NCI-H1092 treated with DMSO at 0.1 percent for 48 hours (cell line): ENCODE measurements around the gene CHD9.
"Not testable (repeated sequence)": the region's sequence is repeated elsewhere in the genome, so short reads cannot be mapped to it uniquely, and the experiment has no call there.

ENCODE experiments used
- DNase-seq: peaks from one replicate; lab custom pipeline; 2025; lab: John Stamatoyannopoulos, UW

CHD9 gene

DNA sequence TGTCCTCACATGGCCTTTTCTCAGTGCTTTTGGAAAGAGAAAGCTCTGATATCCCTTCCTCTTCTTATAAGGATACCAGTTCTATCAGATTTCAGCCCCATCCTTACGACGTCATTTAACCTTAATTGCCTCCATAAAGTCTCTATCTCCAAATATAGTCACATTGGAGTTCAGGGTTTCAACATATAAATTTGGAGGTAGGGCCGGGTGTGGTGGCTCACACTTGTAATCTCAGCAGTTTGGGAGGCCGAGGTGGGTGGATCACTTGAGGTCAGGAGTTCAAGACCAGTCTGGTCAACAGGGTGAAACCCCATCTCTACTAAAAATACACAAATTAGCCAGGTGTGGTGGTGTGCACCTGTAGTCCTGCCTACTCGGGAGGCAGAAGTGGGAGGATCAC is 7.3 kb upstream of the CHD9 start:
- not testable (repeated sequence) for DNase-seq

DNA sequence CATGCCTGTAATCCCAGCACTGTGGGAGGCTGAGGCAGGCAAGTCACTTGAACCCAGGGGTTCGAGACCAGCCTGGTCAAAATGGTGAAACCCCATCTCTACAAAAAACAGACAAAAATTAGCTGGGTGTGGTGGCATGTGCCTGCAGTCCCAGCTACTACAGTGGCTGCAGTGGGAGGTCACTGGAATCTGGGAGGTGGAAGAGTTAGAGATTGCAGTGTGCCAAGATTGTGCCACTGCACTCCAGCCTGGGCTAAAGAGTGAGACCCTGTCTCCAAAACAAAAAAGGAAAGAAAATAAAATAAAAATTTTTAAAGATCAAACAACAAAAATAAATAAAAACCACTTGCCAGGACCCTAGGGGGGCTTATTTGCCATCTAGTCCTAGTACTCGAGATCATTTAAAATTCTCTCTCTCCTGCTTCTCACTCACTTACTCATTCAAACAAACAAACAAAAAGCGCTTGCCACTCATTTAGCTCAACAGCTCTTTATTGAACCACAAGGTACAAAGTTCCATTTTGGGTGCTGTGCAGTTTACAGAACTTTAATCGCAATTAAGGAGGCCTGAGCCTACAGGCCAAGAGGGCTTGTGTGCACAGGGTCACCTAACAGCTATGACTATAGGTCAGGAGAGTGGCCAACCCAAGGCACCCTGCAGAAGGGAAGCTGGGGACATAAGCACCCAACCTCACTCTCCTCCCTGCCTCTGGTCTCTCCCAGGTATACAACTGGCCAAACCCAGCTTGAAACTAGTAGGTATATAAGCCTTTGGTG is 6.5 kb upstream of the CHD9 start:
- DNase-seq = no peak

DNA sequence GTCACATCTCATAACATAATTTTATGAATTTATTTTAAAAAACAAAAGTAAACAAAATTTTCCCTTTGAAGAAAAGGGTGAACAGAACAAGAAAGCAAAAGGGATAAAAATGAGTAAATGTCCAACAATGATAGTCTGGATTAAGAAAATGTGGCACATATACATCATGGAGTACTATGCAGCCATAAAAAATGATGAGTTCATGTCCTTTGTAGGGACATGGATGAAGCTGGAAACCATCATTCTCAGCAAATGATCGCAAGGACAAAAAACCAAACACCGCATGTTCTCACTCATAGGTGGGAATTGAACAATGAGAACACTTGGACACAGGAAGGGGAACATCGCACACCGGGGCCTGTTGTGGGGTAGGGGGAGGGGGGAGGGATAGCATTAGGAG is 3.5 kb upstream of the CHD9 start:
- DNase-seq = not testable (repeated sequence)

DNA sequence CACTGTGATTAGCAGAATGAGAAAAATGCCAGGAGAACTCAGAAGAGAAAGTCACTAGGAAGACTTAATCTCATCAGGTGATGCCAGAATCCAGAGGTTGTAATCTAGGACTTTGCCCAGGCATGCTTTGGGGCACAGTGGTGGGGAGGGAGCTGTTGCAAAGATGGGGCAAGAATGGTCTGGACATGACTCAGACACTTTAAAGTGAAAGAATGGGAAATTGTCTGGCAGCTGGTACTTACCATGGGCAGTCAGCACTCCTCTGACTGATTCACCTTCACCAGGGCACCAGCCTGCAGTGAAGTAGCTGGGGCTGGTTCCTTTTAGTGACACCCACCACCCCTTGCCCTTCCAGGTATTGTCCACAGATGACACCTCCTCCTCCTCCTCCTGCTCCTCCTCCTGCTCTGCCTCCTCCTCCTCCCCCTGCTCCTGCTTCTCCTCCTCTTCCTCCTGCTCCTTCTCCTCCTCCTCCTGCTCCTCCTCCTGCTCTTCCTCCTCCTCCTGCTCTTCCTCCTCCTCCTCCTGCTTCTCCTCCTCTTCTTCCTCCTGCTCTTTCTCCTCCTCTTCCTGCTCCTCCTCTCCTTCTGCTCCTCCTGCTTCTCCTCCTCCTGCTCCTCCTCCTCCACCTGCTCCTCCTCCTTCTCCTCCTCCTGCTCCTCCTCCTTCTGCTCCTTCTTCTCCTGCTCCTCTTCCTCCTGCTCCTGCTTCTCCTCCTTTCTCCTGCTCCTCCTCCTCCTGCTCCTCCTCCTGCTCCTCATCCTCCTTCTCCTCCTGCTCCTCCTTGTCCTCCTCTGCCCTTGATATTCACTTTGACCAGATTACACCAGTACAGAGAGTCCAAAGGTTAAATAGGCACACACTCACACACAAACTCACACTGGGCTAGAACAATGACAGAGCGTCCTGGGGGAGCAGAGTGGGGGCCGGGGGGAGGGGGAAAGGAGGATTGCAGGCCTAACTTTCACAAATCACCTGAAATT is 2.0 kb upstream of the CHD9 start, which contains the start of gene CHD9NB:
Gene CHD9NB, minus strand, starts transcription at position 379 of the 983 bp plus-strand sequence. CDS start 8,739 bp downstream, outside the sequence.
- DNase-seq = no peak

DNA sequence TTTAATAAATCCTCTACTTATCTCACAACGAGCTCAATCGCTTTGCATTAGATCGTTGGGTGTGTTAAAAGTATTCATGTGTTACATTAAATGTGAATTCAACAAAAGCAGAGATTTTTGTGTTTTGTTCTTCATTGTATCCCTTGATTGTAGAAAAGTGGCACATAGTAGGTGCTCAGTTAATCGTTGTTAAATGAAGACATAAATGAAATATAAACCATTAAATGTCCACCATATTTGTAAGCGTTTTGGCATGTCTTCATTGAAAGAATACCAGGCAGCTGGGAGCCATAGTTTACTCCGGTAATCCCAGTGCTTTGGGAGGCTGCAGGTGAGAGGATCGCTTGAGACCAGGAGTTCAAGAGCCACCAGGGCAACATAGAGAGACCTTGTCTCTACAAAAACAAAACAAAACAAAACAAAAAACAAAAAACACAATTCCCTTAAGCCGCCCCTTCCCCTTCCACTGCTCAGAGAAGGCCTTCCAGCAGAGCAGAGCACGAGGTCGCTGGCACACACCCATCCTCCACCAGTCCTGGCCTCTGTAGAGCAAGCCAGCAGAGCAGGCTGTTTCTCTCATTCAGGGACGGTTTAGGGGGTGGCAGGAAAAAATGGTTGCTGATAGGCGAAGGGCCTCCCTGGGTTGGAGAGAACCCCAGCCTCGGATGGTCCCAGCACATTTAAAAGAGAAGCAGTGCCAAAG is 673 bp upstream of the CHD9 start:
- DNase-seq = peak; percentile 57

DNA sequence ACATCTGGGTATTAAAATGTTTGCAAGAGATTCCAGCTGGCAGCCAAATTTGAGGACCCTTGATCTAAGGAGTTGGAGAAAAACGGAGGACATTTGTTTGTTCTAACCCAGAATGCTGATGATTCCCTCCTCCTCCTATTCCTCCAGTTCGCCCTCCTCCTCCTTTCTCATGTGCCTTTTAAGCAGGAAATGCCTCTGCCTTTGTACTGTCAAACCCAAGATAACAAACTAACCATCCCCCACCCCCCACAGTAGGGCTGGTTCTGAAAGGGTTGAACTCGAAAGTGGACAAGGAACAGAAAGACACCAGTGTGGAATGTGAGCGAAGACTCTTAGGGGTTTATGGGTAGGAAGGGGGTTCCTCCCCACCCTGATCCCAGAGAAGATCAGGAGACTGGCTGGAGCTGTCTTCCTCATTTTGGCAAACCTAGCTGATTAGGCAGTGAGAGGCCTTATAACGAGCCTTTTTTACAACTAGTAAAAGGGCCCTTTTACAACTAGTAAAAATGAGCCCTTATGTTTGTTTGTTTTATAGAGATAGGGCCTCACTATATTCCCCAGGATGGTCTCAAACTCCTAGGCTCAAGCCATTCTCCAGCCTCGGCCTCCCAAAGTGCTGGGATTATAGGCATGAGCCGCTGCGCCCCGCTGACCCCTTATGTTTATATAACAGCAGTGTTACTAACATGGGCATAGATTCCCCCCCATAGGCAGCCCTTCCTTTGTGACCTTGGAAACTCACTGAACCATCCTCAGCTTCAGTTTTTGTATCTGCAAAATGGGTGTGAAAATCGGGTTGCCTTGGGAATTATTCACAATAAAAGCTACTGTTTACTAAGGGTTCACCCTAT is 975 bp downstream of the CHD9 start:
- DNase-seq = peak; percentile 56

DNA sequence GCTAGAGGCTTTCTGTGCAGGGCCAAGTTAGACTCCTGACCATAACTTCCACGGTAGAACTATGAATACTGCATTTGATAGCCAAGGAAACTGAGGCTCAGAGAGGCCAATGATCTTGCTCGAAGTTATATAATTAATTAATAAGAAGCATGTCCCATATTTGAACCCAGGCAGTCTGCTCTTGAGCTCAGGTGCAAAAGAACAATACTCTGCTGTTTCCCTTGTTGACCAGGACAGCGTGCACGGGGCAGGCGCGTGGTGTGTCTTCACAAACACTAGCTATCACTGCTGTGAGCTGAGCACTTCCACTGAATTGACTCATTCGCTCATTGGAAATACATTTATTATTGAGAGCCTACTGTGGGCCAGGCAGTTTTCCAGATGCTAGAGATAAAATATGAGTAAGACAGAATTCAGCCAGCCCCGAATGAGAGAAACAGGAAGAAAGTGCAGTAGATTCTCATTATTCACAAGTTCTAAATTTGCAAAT is 1.6 kb downstream of the CHD9 start:
- DNase-seq = no peak

DNA sequence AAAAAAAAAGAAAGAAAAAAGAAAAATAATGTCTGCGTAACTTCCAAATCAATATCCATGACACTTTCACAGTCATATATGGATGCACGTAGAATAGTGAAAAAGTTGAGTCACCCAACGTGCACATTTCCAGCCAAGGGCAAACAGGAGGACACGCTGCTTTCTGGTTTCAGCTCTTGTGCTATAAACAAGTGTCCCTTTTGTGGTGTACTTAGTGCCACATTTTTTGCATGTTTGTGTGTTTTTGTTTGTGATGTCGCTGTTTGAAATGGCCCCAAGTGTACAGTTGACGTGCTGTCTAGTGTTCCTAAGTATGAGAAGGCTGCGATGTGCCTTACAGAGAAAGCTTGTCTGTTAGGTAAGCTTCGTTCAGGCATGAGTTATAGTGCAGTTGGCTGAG is 2.9 kb downstream of the CHD9 start:
- no peak for DNase-seq

DNA sequence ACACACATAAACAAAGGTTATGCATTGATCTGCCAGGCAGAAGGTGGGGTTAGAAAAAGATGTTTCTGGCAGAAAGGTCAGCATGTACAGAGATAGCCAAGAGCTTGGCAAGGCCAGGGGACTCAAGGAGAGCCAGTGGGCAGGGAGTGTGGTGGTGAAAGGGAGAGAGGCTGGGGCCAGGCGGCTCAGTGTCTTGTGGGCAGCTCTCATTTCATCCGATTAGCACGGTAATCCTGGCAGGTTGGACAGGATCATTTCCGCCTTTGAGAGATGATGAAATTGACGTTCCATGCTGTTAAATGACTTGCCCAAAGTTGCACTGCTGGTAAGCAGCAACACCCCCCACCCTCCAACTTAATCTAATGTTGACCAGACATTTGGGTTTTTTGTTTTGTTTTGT is 3.6 kb downstream of the CHD9 start:
- no peak for DNase-seq

DNA sequence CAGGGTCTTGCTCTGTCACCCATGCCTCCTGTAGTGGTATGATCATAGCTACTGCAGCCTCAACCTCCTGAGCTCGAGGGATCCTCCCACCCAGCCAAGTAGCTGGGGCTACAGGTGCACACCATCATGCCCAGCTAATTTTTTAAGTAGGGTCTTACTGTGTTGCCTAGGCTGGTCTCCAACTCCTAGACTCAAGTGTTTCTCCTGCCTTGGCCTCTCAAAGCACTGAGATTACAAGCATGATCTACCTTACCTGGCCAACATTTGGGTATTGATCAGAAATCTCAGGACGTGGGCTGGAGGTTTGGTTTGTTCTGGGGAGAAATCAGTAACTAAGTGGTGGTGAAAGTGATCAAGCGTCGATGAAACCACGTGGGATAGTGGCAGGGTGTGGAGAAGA is 4.1 kb downstream of the CHD9 start:
- no peak for DNase-seq

DNA sequence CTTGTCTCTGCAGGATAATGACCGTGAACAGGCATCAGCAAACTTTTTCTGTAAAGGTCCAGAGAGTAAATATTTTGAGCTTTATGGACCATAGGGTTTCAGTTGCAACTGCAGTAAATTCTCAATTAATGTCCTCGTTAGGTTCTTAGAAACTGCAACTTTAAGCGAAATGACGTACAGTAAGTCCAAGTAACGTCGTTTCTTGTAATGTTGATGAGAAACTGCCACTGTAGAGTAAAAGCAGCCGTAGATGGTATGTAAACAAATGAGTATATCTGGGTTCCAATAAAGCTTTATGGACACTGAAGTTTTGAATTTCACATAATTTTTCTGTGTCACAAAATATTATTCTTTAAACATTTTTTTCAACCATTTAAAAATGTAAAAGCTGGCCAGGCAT is 4.9 kb downstream of the CHD9 start:
- no peak for DNase-seq

DNA sequence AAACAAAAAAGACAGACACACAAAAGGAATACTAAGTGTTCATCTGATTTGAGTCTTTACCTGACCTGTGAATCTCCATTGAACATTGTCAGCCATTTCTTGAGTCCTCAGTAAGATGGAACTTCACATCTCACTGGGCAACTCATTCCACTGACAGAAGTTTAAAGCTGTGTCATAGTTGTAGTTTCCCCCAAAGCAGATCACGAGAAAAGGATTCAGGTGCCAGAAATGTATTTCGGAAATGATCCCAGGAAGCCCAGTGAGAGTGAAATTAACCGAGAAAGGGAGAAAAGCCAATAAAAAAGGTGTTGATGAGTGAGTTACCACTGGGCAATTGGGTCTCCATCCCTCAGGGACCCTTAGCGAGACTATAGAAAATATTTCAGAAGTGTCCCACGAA is 6.5 kb downstream of the CHD9 start:
- no peak for DNase-seq

DNA sequence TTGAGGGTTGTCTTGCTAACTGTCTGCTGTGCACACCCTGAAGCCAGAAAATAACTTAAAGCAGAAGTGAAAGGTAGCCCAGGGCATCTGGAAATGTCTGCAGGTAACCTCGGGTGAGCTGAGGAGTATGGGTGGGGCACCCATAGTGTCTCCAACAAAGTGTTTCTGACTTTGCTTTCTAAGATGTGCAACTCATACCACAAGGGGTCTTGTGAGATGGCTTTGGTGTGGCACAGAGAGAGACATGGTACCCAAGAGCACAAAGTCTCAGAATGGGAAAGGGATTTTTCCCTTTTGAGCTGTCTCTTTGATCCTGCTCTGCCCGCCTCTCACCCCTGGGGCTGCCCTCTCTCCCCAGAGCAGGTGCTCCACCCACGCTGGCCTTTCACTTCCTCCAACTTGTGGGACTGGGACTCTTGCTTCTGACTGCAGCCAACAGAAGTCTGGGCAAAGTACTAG is 6.9 kb downstream of the CHD9 start:
- DNase-seq = no peak

DNA sequence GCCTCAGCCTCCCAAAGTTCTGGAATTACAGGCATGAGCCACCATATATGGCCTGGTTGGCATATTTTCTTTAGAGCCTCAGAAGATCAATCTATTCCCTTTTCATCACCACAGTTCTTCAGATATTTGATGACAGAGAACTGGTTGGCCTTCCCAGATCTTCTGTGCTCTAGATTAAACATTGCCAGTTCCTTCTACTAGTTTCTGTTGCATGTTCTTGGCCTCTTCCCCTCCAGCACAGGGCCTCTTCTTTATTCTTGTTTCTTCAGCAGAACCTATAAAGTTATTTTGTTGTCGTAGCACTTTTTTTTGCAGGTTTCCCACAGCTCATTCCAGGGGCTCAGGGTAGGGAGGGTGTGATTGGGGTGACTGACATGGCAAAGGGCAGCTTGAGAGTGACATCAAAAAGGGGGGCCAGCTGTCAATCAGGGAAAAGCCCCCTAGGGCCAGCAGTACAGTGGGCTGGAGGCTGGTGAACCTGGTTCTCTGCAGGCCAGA is 9.3 kb downstream of the CHD9 start:
- no peak for DNase-seq

DNA sequence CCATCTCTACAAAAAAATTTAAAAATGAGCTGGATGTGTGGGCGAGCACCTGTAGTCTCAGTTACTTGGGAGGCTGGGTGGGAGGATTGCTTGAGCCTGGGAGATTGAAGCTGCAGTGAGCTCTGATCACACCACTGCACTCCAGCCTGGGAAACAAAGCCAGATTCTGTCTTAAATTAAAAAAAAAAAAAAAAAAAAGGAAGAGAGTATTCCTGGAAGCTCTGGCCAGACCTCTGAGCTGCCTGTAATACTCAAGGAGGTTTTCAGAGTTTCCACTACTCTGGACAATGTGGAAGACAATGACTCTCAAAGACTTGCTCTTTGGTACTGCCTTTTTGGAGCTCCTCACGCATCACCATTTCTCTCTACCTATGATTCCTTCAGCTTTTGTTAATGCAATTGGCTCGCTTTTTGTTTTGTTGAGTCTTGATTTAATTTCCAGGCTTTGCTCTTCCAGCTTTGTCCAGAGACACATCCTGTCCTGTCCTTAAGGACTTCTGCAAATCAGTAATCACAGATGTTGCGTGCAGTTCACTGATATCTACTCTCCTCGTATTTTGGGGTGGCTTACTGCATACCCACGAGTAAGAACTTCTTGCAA is 10.8 kb downstream of the CHD9 start:
- DNase-seq = no peak

DNA sequence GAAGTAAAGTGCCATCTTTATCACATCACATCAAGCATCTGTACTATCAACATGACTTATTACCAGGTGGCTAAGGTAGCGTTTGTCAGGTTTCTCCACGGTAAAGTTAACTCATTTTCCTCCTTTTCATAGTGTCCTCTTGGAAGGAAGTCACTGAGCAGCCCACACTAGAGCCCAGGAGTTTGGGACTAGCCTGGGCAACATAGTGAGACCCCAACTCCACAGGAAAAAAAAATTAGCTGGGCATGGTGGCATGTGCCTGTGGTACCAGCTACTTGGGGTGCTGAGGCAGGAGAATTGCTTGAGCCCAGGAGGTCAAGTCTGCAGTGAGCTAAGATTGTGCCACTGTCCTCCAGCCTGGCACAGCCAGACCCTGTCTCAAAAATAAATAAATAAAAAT is 12.9 kb downstream of the CHD9 start:
- no peak for DNase-seq

DNA sequence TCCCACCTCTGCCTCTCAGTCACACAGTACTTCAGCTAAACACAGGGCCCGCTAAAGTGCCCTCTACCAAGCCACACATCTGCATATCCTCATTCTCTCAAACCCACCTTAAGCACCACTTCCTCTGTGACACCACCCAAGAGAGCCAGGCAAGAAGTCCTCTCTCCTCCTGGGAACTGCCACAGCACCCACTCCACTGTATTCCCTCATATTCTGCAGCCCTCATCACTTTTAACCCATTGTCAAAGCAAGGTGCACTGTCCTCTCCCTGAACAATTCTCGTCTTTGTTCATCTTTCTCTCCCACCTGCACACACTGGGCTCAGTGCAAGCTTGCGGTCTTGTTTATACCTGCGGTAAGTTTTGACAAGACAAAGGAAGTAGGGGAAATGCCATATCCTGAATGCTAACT is 13.6 kb downstream of the CHD9 start:
- no peak for DNase-seq

DNA sequence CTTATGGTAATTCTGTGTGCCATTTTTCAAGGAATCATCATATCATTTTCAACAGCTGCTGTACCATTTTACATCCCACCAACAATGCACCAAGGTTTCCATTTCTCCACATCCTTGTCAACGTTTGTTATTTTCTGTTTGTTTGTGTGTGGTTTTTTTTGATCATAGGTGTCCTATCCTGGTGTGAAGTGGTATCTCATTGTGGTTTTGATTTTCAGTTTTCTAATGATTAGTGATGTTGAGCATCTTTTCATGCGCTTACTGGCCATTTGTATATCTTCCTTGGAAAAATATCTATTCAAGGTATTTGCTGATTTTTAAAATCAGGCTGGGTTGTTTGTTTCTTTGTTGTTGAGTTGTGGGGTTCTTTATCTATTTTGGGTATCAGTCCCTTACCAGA is 15.0 kb downstream of the CHD9 start:
- no peak for DNase-seq

DNA sequence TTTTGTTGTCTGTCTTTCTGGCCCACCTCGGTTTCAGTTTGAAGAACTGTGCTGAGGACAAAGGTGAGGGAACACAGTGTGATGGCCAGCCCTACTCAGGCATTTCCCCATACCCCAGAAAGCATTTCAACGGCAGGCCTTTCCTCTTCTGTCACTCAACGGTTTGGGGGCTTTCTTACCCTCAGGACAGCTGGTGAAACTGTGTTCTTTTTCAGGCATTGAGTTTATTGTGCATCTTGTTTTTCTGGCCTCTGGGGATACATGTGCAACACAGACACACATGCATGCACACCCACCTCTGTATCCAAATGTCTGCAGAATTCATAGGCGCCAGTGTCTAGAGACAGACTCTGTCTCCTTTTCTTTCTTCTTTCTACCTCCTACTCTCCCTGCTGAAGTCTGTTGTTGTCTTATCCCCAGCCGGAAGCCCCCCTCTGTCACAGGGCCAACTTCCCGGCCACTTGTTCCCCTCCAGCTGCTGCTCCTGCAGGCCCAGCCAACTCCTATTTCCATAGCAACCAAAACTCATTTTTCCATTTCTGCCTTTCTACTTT is 17.0 kb downstream of the CHD9 start:
- DNase-seq = peak; percentile 77

DNA sequence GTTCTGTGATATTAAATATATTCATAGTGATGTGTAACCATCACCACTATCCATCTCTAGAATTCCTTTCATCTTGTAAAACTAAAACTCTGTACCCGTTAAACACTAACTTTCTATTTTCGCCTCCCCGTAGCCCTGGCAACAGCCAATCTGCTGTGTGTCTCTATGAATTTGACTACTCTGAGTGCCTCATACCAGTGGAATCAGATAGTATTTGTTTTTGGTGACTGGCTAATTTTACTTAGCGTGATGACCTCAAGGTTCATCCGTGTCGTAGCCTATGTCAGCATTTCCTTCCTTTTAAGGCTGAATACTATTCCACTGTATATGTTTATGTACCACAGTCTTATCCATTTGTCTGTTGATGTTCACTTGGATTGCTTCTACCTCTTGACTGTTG is 18.2 kb downstream of the CHD9 start:
- DNase-seq = no peak
